ENCODE results near the gene PDE4B. TPM values are rescaled to one million over a fixed set of nuclear protein-coding genes. Genes with fewer than 3 reads are reported as not detected.
"Not testable (repeated sequence)": the region's sequence is repeated elsewhere in the genome, so short reads cannot be mapped to it uniquely, and the experiment has no call there.

The PDE4B gene
- total RNA-seq, 1 experiment from 2014 or later = 1.4 TPM

DNA sequence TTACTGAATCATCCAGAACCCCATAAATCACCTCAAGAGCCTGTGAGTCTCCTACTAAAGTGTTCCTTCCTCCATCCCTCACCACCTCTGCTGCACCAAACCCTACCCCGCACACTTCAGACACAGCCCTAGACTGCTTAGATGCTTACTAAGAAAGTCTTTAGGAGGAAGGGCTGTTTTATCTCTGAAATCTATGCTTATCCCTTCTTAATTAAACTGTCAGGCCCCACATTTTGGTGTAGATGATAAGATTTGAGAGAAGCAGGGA is 524.5 kb downstream of the PDE4B start:
- no peaks in the 10 kb centered on the region for H3K27me3 ChIP-seq (ENCODE audit: low read length)
- intact Hi-C loops (cut with micrococcal nuclease) = no loop called here
- H3K9me2 ChIP-seq (replicated peaks; ENCODE audit: low read length) = no peaks in the 10 kb centered on the region
- H3K36me3 ChIP-seq (ENCODE audit: low read depth, low read length) = no peaks in the 10 kb centered on the region
- ATAC-seq (no peak), DNase-seq (no peak)
- no peaks in the 10 kb centered on the region for H3F3A ChIP-seq (ENCODE audit: low read length, unreplicated experiment)
- ChIA-PET CTCF (no interaction called here), POLR2A (ENCODE audit: unreplicated experiment) (no interaction called here)
- no peaks in the 10 kb centered on the region for H4K20me1 ChIP-seq (ENCODE audit: low read length)
- H3K4me2 ChIP-seq (ENCODE audit: low read length) = no peak overlapping the region
- H3K9me3 ChIP-seq (ENCODE audit: low read length) = no peaks in the 10 kb centered on the region
- no peaks in the 10 kb centered on the region for H3K79me2 ChIP-seq (ENCODE audit: low read length)
- no peak overlapping the region for H3K27ac ChIP-seq (ENCODE audit: low read length)
- BruUV-seq (replicated peaks) = no TSS peak
- no peak overlapping the region for H3K4me3 ChIP-seq (ENCODE audit: low read length)
- H3K9ac ChIP-seq (ENCODE audit: low read length) = no peak overlapping the region
- TF ChIP-seq EZH2phosphoT487 (IDR thresholded peaks at IDR 0.05; ENCODE audit: borderline replicate concordance, low read length) (no peak), EZH2 (IDR thresholded peaks at IDR 0.05; ENCODE audit: low read length, unreplicated experiment) (no peak)
- TF ChIP-seq, protein P1, sequence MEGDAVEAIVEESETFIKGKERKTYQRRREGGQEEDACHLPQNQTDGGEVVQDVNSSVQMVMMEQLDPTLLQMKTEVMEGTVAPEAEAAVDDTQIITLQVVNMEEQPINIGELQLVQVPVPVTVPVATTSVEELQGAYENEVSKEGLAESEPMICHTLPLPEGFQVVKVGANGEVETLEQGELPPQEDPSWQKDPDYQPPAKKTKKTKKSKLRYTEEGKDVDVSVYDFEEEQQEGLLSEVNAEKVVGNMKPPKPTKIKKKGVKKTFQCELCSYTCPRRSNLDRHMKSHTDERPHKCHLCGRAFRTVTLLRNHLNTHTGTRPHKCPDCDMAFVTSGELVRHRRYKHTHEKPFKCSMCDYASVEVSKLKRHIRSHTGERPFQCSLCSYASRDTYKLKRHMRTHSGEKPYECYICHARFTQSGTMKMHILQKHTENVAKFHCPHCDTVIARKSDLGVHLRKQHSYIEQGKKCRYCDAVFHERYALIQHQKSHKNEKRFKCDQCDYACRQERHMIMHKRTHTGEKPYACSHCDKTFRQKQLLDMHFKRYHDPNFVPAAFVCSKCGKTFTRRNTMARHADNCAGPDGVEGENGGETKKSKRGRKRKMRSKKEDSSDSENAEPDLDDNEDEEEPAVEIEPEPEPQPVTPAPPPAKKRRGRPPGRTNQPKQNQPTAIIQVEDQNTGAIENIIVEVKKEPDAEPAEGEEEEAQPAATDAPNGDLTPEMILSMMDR (conservative IDR thresholded peaks at IDR 0.05; ENCODE audit: low read depth, low read length) = no peak
- no peak overlapping the region for H2AFZ ChIP-seq (ENCODE audit: low read length)
- H3K4me1 ChIP-seq (ENCODE audit: insufficient read depth, low read length) = peaks cover 13% of the 10 kb centered on the region

DNA sequence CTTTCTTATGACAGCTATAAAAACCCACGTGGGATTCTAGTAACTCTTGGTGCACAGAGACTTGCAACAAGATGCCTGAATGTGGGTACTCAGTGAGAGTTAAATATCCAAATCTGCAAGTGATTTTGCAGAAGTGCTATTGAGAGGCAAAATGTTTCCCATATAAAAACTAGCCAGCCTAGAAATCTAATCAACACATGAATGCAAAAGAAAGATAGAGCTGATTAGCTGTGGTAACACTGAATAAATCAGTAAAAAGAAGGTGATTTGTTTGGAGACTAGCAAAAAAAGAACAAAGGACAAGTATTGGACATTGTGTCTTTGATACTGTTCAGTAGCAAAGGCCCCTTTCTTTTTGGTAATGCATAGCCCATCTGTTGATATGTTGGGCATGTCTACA is 527.5 kb downstream of the PDE4B start:
- intact Hi-C loops (cut with micrococcal nuclease) = no loop called here
- POLR2A ChIA-PET (ENCODE audit: unreplicated experiment) = no interaction called here
- Histone ChIP-seq H3K4me2 (ENCODE audit: low read length) (no peak overlapping the region), H3K79me2 (ENCODE audit: low read length) (no peaks in the 10 kb centered on the region), H3F3A (ENCODE audit: low read length, unreplicated experiment) (no peaks in the 10 kb centered on the region), H2AFZ (ENCODE audit: low read length) (no peak overlapping the region), H3K27me3 (ENCODE audit: low read length) (no peaks in the 10 kb centered on the region), H3K4me1 (ENCODE audit: insufficient read depth, low read length) (peaks cover 13% of the 10 kb centered on the region), H3K4me3 (ENCODE audit: low read length) (no peak overlapping the region), H3K9me2 (replicated peaks; ENCODE audit: low read length) (no peaks in the 10 kb centered on the region), H4K20me1 (ENCODE audit: low read length) (no peaks in the 10 kb centered on the region), H3K9me3 (ENCODE audit: low read length) (no peaks in the 10 kb centered on the region), H3K9ac (ENCODE audit: low read length) (no peak overlapping the region), H3K27ac (ENCODE audit: low read length) (no peak overlapping the region), H3K36me3 (ENCODE audit: low read depth, low read length) (no peaks in the 10 kb centered on the region)
- DNase-seq (no peak), ATAC-seq (no peak)
- TF ChIP-seq EZH2 (IDR thresholded peaks at IDR 0.05; ENCODE audit: low read length, unreplicated experiment) (no peak), EZH2phosphoT487 (IDR thresholded peaks at IDR 0.05; ENCODE audit: borderline replicate concordance, low read length) (no peak)
- TF ChIP-seq, protein P1 (conservative IDR thresholded peaks at IDR 0.05; ENCODE audit: low read depth, low read length) = no peak
- BruUV-seq (replicated peaks) = no TSS peak
- CTCF ChIA-PET = no interaction called here

GRCh38 chr1:66322462-66322861 is 529.8 kb downstream of the PDE4B start:
- H3F3A ChIP-seq (ENCODE audit: low read length, unreplicated experiment); BruUV-seq (replicated peaks); H3K27ac ChIP-seq (ENCODE audit: low read length); POLR2A ChIA-PET (ENCODE audit: unreplicated experiment); ATAC-seq; H3K4me2 ChIP-seq (ENCODE audit: low read length); H3K4me3 ChIP-seq (ENCODE audit: low read length); DNase-seq; H3K79me2 ChIP-seq (ENCODE audit: low read length); H3K9me2 ChIP-seq (replicated peaks; ENCODE audit: low read length); H3K27me3 ChIP-seq (ENCODE audit: low read length); H2AFZ ChIP-seq (ENCODE audit: low read length); intact Hi-C loops (cut with micrococcal nuclease); H3K36me3 ChIP-seq (ENCODE audit: low read depth, low read length); H4K20me1 ChIP-seq (ENCODE audit: low read length); H3K9me3 ChIP-seq (ENCODE audit: low read length); CTCF ChIA-PET; H3K9ac ChIP-seq (ENCODE audit: low read length); H3K4me1 ChIP-seq (ENCODE audit: insufficient read depth, low read length): not testable (repeated sequence)

Measured in PC-3 (cell line).